HUES64 (cell line): ENCODE results near the gene ABI3BP.

ENCODE experiments used
- H3K27ac ChIP-seq: 2 replicates; pipeline ENCODE4 v1.7.0; 2013; ENCODE audit warnings: low read depth, low read length, inconsistent platforms
- H3K27me3 ChIP-seq: 2 replicates; pipeline ENCODE4 v1.6.1; 2013; ENCODE audit warnings: mild to moderate bottlenecking, low read length; ENCODE audit not compliant: insufficient read depth
- H3K36me3 ChIP-seq: 2 replicates; pipeline ENCODE4 v1.6.1; 2013; ENCODE audit warnings: mild to moderate bottlenecking, low read length; ENCODE audit not compliant: insufficient read depth
- H3K4me1 ChIP-seq: 2 replicates; pipeline ENCODE4 v1.6.1; 2013; ENCODE audit warnings: mild to moderate bottlenecking, low read length, moderate library complexity; ENCODE audit not compliant: insufficient read depth
- H3K4me3 ChIP-seq: 2 replicates; pipeline ENCODE4 v1.5.1; 2013; ENCODE audit warnings: mild to moderate bottlenecking, low read length, moderate library complexity
- H3K9ac ChIP-seq: 2 replicates; pipeline ENCODE4 v1.6.1; 2013; ENCODE audit warnings: mild to moderate bottlenecking, low read depth, low read length
- H3K9me3 ChIP-seq: 2 replicates; pipeline ENCODE4 v1.6.1; 2013; ENCODE audit warnings: low read depth, low read length; ENCODE audit not compliant: insufficient read depth
- WGBS: fragments of 150-250, 120-280 bp; methylation state at CpG from one replicate; pipeline ENCODE4 v1.1.7; 2013; ENCODE audit warnings: missing lambda C conversion rate; 5-methylcytosine and 5-hydroxymethylcytosine counted together

The ABI3BP gene

GRCh38 chr3:100910986-100911385 lies 82.2 kb downstream of the ABI3BP start:
- 97% methylated on average over 2 of the region's 2 CpGs for WGBS
- H3K4me3 ChIP-seq: no peak overlapping the region
- no peaks in the 10 kb centered on the region for H3K36me3 ChIP-seq
- no peak overlapping the region for H3K27ac ChIP-seq
- H3K27me3 ChIP-seq: no peaks in the 10 kb centered on the region
- no peaks in the 10 kb centered on the region for H3K9me3 ChIP-seq
- H3K4me1 ChIP-seq: peaks cover 8% of the 10 kb centered on the region; the same call in 1 of the 2 replicates
- no peak overlapping the region for H3K9ac ChIP-seq

- WGBS: 98% methylated on average over 4 of the region's 5 CpGs
Observed at GRCh38 chr3:100902572-100902971, 90.6 kb downstream of the ABI3BP start.

GRCh38 chr3:100900671-100901335 lies 92.4 kb downstream of the ABI3BP start:
- H3K4me3 ChIP-seq: no peak overlapping the region
- H3K36me3 ChIP-seq: no peaks in the 10 kb centered on the region
- H3K9me3 ChIP-seq: no peaks in the 10 kb centered on the region
- no peak overlapping the region for H3K9ac ChIP-seq
- no peak overlapping the region for H3K27ac ChIP-seq
- WGBS: 80% methylated on average over 1 of the region's 2 CpGs
- H3K4me1 ChIP-seq: no peaks in the 10 kb centered on the region
- H3K27me3 ChIP-seq: no peaks in the 10 kb centered on the region

More at GRCh38 chr3:100902572-100902971, 90.6 kb downstream of the ABI3BP start:
- H3K36me3 ChIP-seq: no peaks in the 10 kb centered on the region
- no peak overlapping the region for H3K27ac ChIP-seq
- no peaks in the 10 kb centered on the region for H3K9me3 ChIP-seq
- H3K4me1 ChIP-seq: no peaks in the 10 kb centered on the region
- no peak overlapping the region for H3K9ac ChIP-seq
- no peak overlapping the region for H3K4me3 ChIP-seq
- H3K27me3 ChIP-seq: no peaks in the 10 kb centered on the region

GRCh38 chr3:100899440-100900091 lies 93.7 kb downstream of the ABI3BP start:
- WGBS: no CpG with 5 or more reads among the region's 2 CpGs
- Histone ChIP-seq H3K36me3 (no peaks in the 10 kb centered on the region), H3K9me3 (no peaks in the 10 kb centered on the region), H3K4me1 (no peaks in the 10 kb centered on the region), H3K9ac (no peak overlapping the region), H3K27ac (no peak overlapping the region), H3K4me3 (no peak overlapping the region), H3K27me3 (no peaks in the 10 kb centered on the region)

DNA sequence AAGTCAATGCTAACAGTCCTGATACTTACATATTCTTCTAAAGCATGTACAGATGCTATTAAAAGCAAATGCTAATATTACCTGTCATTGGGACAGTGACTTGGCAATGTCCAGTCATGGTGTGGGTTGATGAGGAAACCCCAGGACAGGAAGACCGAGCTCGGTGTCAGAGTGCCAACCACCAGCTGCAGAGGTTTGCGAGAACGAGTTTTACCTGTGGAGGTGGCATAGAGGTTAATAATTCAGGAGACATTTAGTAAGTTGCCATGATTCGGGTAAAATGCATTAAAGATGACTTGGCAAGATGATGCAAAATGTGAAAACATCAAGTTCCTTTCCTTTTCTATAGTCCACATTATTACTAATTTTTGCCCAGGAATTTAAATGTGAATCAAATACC lies 94.5 kb downstream of the ABI3BP start:
- Histone ChIP-seq H3K9me3 (no peaks in the 10 kb centered on the region), H3K4me3 (no peak overlapping the region), H3K36me3 (no peaks in the 10 kb centered on the region), H3K27me3 (no peaks in the 10 kb centered on the region), H3K4me1 (no peaks in the 10 kb centered on the region), H3K9ac (no peak overlapping the region), H3K27ac (no peak overlapping the region)
- whole genome bisulfite sequencing: 89% methylated on average over 5 of the region's 5 CpGs

GRCh38 chr3:100896994-100897393 lies 96.2 kb downstream of the ABI3BP start:
- Histone ChIP-seq H3K4me1 (no peaks in the 10 kb centered on the region), H3K36me3 (no peaks in the 10 kb centered on the region), H3K9me3 (no peaks in the 10 kb centered on the region), H3K4me3 (no peak overlapping the region), H3K27me3 (no peaks in the 10 kb centered on the region), H3K27ac (no peak overlapping the region), H3K9ac (no peak overlapping the region)
- no CpG with 5 or more reads among the region's 2 CpGs for WGBS

GRCh38 chr3:100893590-100893989 lies 99.6 kb downstream of the ABI3BP start:
- no peak overlapping the region for H3K4me3 ChIP-seq
- WGBS: 18% methylated on average over 1 of the region's 1 CpG
- H3K36me3 ChIP-seq: no peaks in the 10 kb centered on the region
- no peak overlapping the region for H3K9ac ChIP-seq
- no peak overlapping the region for H3K27ac ChIP-seq
- H3K9me3 ChIP-seq: no peaks in the 10 kb centered on the region
- no peaks in the 10 kb centered on the region for H3K4me1 ChIP-seq
- no peaks in the 10 kb centered on the region for H3K27me3 ChIP-seq

DNA sequence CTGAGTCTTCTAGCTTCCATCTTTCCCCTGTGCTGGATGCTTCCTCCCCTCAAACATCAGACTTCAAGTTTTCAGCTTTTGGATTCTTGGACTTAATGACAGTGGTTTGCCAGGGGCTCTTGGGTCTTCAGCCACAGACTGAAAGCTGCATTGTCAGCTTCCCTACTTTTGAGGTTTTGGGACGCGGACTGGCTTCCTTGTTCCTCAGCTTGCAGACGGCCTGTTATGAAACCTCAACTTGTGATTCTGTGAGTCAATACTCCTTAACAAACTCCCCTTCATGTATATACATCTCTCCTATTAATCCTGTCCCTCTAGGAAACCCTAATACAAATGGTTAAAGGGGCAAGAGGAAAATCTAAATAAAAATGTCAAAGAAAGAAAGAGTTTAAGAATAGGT lies 100.1 kb downstream of the ABI3BP start:
- Histone ChIP-seq H3K4me1 (no peaks in the 10 kb centered on the region), H3K27me3 (no peaks in the 10 kb centered on the region), H3K9me3 (no peaks in the 10 kb centered on the region), H3K9ac (no peak overlapping the region), H3K4me3 (no peak overlapping the region), H3K36me3 (no peaks in the 10 kb centered on the region), H3K27ac (no peak overlapping the region)
- 91% methylated on average over 3 of the region's 3 CpGs for WGBS

DNA sequence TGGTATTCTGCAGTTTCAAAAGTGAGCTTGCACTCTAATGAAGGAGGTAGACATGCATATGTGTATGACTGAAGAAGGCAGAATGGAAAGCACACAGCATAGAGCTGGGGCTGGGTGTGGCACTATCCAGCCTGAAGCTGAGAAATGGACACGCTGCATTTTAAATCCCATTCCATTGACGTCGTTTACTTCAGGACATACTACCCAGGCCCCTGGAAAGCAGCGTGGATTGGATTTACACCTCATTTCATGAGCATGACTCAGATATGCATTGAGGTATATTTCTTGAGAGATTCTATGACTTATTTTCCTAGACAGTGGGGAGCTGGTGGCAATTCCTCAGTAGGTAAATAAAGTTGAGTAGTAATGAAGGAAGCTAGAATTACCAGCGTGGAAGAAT lies 101.4 kb downstream of the ABI3BP start:
- Histone ChIP-seq H3K4me1 (no peaks in the 10 kb centered on the region), H3K36me3 (no peaks in the 10 kb centered on the region), H3K27ac (no peak overlapping the region), H3K9me3 (no peaks in the 10 kb centered on the region), H3K9ac (no peak overlapping the region), H3K4me3 (no peak overlapping the region), H3K27me3 (no peaks in the 10 kb centered on the region)
- WGBS: 75% methylated on average over 5 of the region's 5 CpGs

- Histone ChIP-seq H3K27me3 (no peaks in the 10 kb centered on the region), H3K9ac (no peak overlapping the region), H3K4me3 (no peak overlapping the region), H3K27ac (no peak overlapping the region), H3K36me3 (no peaks in the 10 kb centered on the region), H3K9me3 (no peaks in the 10 kb centered on the region), H3K4me1 (no peaks in the 10 kb centered on the region)
- 88% methylated on average over 1 of the region's 2 CpGs for WGBS
Observed at GRCh38 chr3:100891033-100891432, 102.2 kb downstream of the ABI3BP start.

DNA sequence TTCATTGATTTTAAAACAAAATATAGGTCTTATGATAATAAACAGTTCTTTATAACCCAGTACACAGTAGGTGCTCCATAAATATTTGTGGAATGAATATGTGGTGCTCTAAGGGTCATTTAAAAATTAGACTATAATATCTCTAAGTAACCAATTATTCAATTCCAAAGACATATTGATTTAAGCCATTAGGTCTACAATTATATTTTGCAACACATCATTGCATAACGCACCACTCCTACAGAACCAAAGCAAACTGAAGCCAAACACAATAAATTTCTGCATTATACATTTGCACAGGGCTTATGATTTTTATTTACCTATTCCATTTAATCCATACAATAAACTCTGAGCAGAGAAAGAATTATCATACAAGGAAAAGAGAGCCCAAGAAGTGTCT lies 104.3 kb downstream of the ABI3BP start:
- H3K4me3 ChIP-seq: no peak overlapping the region
- H3K36me3 ChIP-seq: no peaks in the 10 kb centered on the region
- H3K27ac ChIP-seq: no peak overlapping the region
- no peaks in the 10 kb centered on the region for H3K9me3 ChIP-seq
- H3K4me1 ChIP-seq: no peaks in the 10 kb centered on the region
- WGBS: 94% methylated on average over 1 of the region's 1 CpG
- H3K27me3 ChIP-seq: no peaks in the 10 kb centered on the region
- H3K9ac ChIP-seq: no peak overlapping the region
